LHCN-M2 (cell line): ENCODE data around the gene DLEC1. TPM values are rescaled to one million over a fixed set of nuclear protein-coding genes. Genes with fewer than 3 reads are reported as not detected.
"Not testable (repeated sequence)": the region's sequence is repeated elsewhere in the genome, so short reads cannot be mapped to it uniquely, and the experiment has no call there.

ENCODE experiments used
- DNase-seq: peaks from one replicate; pipeline ENCODE4 v3.0.0-alpha.2; 2012; ENCODE audit warnings: low read depth
- total RNA-seq: library from RNA; depleted of rRNA; stranded (reverse); fragments of >200 nt; gene quantifications from 2 replicates; pipeline ENCODE4 v1.2.3, GENCODE V29; 2014

DLEC1 gene
- total RNA-seq, 1 experiment from 2014 or later = not detected

DNA sequence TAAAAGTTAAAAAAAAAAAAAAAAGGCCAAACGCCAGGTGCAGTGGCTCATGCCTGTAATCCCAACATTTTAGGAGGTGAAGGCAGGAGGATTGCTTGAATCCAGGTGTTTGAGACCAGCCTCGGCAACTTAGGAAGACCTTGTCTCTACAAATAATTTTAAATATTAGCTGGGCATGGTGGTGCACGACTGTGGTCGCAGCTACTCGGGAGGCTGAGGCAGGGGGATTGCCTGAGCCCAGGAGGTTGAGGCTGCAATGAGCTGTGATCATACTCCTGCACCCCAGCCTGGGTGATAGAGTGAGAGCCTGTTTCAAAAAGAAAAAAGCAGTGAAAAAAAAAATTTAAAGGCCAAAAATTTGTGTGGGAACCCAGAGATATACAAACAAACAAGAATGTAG lies 2.7 kb upstream of the DLEC1 start:
- no peak for DNase-seq

GRCh38 chr3:38036906-38037305 lies 2.1 kb upstream of the DLEC1 start:
- DNase-seq = no peak

GRCh38 chr3:38038447-38038911 lies 529 bp upstream of the DLEC1 start:
- no peak for DNase-seq

- peak; percentile 26 for DNase-seq
Observed at GRCh38 chr3:38039899-38040261, 872 bp downstream of the DLEC1 start.

- DNase-seq = no peak
Observed at GRCh38 chr3:38040401-38040800, 1.4 kb downstream of the DLEC1 start.

DNA sequence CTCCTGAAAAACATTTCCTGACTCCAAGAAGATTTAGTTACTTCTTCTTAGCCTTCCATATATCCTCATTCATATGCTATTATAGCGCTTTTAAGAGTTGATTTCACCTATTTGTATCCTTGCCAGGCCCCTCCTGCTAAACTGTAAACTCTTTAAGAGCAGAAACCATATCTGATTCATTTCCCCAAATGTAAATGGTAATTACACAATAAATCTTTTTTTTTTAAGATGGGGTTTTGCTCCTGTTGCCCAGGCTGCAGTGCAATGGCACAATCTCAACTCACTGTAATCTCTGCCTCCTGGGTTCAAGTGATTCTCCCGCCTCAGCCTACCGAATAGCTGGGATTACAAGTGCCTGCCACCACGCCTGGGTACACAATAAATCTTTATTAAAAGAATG lies 4.5 kb downstream of the DLEC1 start:
- DNase-seq = no peak

- no peak for DNase-seq
Observed at GRCh38 chr3:38046027-38046426, 7.0 kb downstream of the DLEC1 start.

DNA sequence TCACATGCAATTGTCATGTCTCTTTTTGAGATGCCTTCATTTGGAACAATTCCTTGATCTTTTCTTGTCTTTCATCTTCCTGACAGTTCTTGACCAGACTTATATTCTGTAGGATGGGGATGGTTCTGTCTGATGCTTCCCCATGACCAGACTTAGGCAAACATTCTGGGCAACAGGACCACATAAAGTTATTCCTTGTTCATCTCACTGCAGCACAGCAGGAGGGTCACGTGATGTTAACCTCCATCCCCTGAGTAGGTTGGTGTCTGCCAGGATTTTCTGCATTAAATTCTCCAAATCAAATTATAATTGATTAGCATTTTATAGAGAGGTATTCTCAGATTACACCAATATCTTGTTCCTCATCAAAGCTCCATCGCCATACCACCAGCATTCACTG lies 7.8 kb downstream of the DLEC1 start:
- no peak for DNase-seq

- DNase-seq = peak; percentile 52
Observed at GRCh38 chr3:38047896-38048295, 8.9 kb downstream of the DLEC1 start.

- no peak for DNase-seq
Observed at GRCh38 chr3:38049358-38050126, 10.5 kb downstream of the DLEC1 start.

DNA sequence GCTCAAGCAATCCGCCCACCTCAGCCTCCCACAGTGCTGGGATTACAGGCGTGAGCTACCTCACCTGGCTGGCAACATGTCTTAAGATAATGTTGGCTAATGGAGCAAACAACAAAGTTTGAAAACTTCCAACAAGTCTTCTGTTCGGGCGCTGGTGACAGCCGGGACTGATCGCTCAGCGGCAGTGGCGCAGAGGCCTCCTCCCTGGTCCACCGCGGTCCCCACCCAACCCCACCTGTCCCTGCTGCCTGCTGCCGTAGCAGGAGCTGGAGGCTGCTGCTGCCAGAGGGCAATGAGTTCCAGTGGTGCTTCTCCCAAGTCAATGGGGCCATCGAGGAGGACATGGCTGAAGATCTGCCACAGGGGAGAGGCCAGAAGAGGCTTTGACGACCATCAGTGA lies 12.1 kb downstream of the DLEC1 start:
- no peak for DNase-seq

GRCh38 chr3:38053286-38053685 lies 14.3 kb downstream of the DLEC1 start:
- DNase-seq = not testable (repeated sequence)

DNA sequence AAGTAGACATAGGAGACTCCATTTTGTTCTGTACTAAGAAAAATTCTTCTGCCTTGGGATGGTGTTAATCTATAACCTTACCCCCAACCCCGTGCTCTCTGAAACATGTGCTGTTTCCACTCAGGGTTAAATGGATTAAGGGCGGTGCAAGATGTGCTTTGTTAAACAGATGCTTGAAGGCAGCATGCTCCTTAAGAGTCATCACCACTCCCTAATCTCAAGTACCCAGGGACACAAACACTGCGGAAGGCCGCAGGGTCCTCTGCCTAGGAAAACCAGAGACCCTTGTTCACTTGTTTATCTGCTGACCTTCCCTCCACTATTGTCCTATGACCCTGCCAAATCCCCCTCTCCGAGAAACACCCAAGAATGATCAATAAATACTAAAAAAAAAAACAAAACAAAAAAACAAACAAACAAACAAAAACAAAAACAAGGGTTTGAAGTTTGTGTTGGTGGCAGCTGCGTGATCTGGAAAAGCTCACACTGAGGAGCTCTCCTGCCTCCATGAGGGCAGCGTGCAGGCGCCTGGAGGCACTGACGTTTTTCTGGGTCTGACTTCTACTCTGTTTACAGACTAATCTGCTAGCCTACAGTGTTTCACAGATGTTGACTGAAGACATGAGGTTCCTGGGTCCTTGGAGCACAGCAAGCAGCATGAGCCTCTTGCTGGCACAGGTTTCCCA lies 14.9 kb downstream of the DLEC1 start:
- DNase-seq = not testable (repeated sequence)

GRCh38 chr3:38054499-38055001 lies 15.5 kb downstream of the DLEC1 start:
- DNase-seq = no peak

DNA sequence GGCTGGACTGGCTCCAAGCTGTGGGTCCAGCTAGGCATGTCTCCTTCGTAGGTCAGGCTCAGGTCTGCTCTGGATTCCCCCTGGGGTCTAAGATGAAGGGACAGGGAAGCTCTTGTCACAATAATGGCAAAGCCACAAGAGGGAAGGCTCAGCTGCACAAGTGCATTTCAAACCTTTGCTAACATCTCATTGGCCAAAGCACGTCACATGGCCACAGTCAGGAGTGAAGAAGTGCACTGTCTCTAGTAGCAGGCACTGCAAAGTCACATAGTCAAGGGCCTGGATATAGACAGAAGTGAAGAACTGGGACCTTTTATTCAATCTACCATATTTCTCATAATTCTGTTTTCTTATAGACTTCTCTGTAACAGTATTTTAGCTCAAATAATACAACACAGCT lies 20.1 kb downstream of the DLEC1 start:
- no peak for DNase-seq

DNA sequence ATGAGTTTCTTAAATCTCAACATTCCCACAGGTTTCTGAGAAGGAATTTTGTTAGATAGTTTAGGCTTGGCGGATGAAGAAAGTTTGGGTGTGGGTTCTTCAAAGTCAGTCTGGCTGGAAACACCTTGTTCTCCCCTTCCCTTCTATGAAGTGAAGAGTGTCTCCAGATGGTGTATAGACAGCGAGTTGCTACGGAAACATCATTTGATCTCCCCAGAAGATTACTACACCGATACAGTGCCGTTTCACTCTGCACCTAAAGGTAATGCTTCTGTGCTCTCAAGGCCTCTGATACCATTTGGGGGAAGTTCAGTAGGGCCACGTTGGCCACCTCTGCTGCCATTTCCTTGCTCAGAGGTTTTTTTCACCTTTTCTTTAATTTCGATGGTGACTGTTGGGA lies 20.6 kb downstream of the DLEC1 start:
- no peak for DNase-seq

DNA sequence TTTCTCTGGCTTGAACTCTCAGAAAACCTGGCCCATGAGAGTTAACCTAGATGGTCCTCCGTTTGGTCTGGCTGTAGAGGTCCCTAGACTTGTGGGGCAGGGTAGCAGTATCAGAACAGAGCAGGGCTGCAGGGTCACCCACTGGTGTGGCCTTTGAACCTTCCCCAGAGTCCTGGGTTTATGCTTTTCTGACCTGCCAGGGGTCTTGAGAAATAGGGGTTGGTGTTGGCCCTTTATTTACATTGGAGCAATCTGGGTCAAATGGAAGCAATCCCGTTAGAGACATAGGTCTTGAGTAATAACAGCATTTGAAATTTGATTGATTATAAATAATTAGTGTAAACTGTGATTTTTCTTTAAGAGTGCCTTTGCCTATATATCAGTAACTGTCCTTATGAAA lies 23.8 kb downstream of the DLEC1 start:
- DNase-seq = no peak

- not testable (repeated sequence) for DNase-seq
Observed at GRCh38 chr3:38064453-38064852, 25.4 kb downstream of the DLEC1 start.

- DNase-seq = no peak
Observed at GRCh38 chr3:38067508-38068233, 28.7 kb downstream of the DLEC1 start.

- no peak for DNase-seq
Observed at GRCh38 chr3:38070013-38070412, 31.0 kb downstream of the DLEC1 start.

- DNase-seq = not testable (repeated sequence)
Observed at GRCh38 chr3:38077073-38077472, 38.1 kb downstream of the DLEC1 start.

- DNase-seq = not testable (repeated sequence)
Observed at GRCh38 chr3:38082296-38082695, 43.3 kb downstream of the DLEC1 start.
